ENCODE results near the gene DGCR6L.
"Not testable (repeated sequence)": the region's sequence is repeated elsewhere in the genome, so short reads cannot be mapped to it uniquely, and the experiment has no call there.

The DGCR6L gene

GRCh38 chr22:20296598-20296997, 23.3 kb downstream of the DGCR6L start:
- H3K4me3 ChIP-seq (ENCODE audit: low read depth, low read length): no peak overlapping the region
- DNase-seq (ENCODE audit: low read depth): no peak

GRCh38 chr22:20295262-20296064, 24.4 kb downstream of the DGCR6L start:
- H3K4me3 ChIP-seq (ENCODE audit: low read depth, low read length): no peak overlapping the region
- no peak for DNase-seq (ENCODE audit: low read depth)

GRCh38 chr22:20292673-20293232, 27.1 kb downstream of the DGCR6L start:
- DNase-seq (ENCODE audit: low read depth): no peak
- H3K4me3 ChIP-seq (ENCODE audit: low read depth, low read length): no peak overlapping the region

- no peak overlapping the region for H3K4me3 ChIP-seq (ENCODE audit: low read depth, low read length)
- DNase-seq (ENCODE audit: low read depth): no peak
Measured at GRCh38 chr22:20292108-20292507, 27.8 kb downstream of the DGCR6L start.

GRCh38 chr22:20291604-20292063, 28.2 kb downstream of the DGCR6L start:
- no peak overlapping the region for H3K4me3 ChIP-seq (ENCODE audit: low read depth, low read length)
- no peak for DNase-seq (ENCODE audit: low read depth)

GRCh38 chr22:20291249-20291586, 28.6 kb downstream of the DGCR6L start:
- no peak for DNase-seq (ENCODE audit: low read depth)
- H3K4me3 ChIP-seq (ENCODE audit: low read depth, low read length): no peak overlapping the region

- DNase-seq (ENCODE audit: low read depth): no peak
Measured at GRCh38 chr22:20290578-20291248, 29.1 kb downstream of the DGCR6L start.

GRCh38 chr22:20290045-20290392, 29.8 kb downstream of the DGCR6L start:
- DNase-seq (ENCODE audit: low read depth): no peak
- no peak overlapping the region for H3K4me3 ChIP-seq (ENCODE audit: low read depth, low read length)

More at GRCh38 chr22:20290578-20291248, 29.1 kb downstream of the DGCR6L start:
- no peak overlapping the region for H3K4me3 ChIP-seq (ENCODE audit: low read depth, low read length)

- not testable (repeated sequence) for DNase-seq (ENCODE audit: low read depth)
Measured at GRCh38 chr22:20289182-20290044, 30.4 kb downstream of the DGCR6L start.

GRCh38 chr22:20286784-20287423, 33.0 kb downstream of the DGCR6L start:
- not testable (repeated sequence) for DNase-seq (ENCODE audit: low read depth)

More at GRCh38 chr22:20289182-20290044, 30.4 kb downstream of the DGCR6L start:
- not testable (repeated sequence) for H3K4me3 ChIP-seq (ENCODE audit: low read depth, low read length)

GRCh38 chr22:20286312-20286660, 33.6 kb downstream of the DGCR6L start:
- not testable (repeated sequence) for H3K4me3 ChIP-seq (ENCODE audit: low read depth, low read length); DNase-seq (ENCODE audit: low read depth)

More at GRCh38 chr22:20286784-20287423, 33.0 kb downstream of the DGCR6L start:
- not testable (repeated sequence) for H3K4me3 ChIP-seq (ENCODE audit: low read depth, low read length)

- DNase-seq (ENCODE audit: low read depth); H3K4me3 ChIP-seq (ENCODE audit: low read depth, low read length): not testable (repeated sequence)
Measured at GRCh38 chr22:20285473-20286311, 34.2 kb downstream of the DGCR6L start.

GRCh38 chr22:20284471-20285086, 35.3 kb downstream of the DGCR6L start:
- H3K4me3 ChIP-seq (ENCODE audit: low read depth, low read length): no peak overlapping the region
- DNase-seq (ENCODE audit: low read depth): no peak

- H3K4me3 ChIP-seq (ENCODE audit: low read depth, low read length): no peak overlapping the region
- no peak for DNase-seq (ENCODE audit: low read depth)
Measured at GRCh38 chr22:20283674-20284066, 36.2 kb downstream of the DGCR6L start.

- DNase-seq (ENCODE audit: low read depth): no peak
- H3K4me3 ChIP-seq (ENCODE audit: low read depth, low read length): no peak overlapping the region
Measured at GRCh38 chr22:20282901-20283673, 36.8 kb downstream of the DGCR6L start.

GRCh38 chr22:20281891-20282290, 38.0 kb downstream of the DGCR6L start:
- H3K4me3 ChIP-seq (ENCODE audit: low read depth, low read length): no peak overlapping the region
- no peak for DNase-seq (ENCODE audit: low read depth)

- not testable (repeated sequence) for DNase-seq (ENCODE audit: low read depth); H3K4me3 ChIP-seq (ENCODE audit: low read depth, low read length)
Measured at GRCh38 chr22:20281473-20281872, 38.4 kb downstream of the DGCR6L start.
